ENCODE data around the gene PTGS1. TPM values are rescaled to one million over a fixed set of nuclear protein-coding genes. Genes with fewer than 3 reads are reported as not detected.

The PTGS1 gene
- total and polyA plus RNA-seq, 4 donors: 2.9 to 12.8 (median 5.0) TPM

GRCh38 chr9:122334916-122335315 is 35.9 kb upstream of the PTGS1 start:
- Histone ChIP-seq H3K36me3 (ENCODE audit: control insufficient read depth in 4 of 4, insufficient read depth in 4 of 4, low read length in 4 of 4) (no peaks in the 10 kb centered on the region), H3K9me3 (ENCODE audit: control insufficient read depth in 4 of 4, insufficient read depth in 3 of 4, low read length in 3 of 4) (no peaks in the 10 kb centered on the region), H3K4me3 (no peak overlapping the region), H3K4me1 (ENCODE audit: control insufficient read depth in 5 of 5, insufficient read depth in 5 of 5, low read length in 5 of 5) (peaks cover 0 to 17% (median 0%) of the 10 kb centered on the region in 5 donors), H3K27ac (ENCODE audit: low read depth in 1 of 2, low read length in 1 of 2) (no peak overlapping the region), H3K9ac (ENCODE audit: insufficient read depth in 1 of 2, low read length in 2 of 2) (no peak overlapping the region), H3K27me3 (ENCODE audit: control insufficient read depth in 3 of 3, insufficient read depth in 3 of 3, low read length in 2 of 3) (peaks cover 0 to 7% (median 6%) of the 10 kb centered on the region in 3 donors)
- 90 to 95% methylated on average over 4 of the region's 4 CpGs for WGBS, 2 donors
- no peak for TF ChIP-seq CTCF (IDR thresholded peaks at IDR 0.05; ENCODE audit: control extremely low read depth, extremely low read depth)
- no peak for DNase-seq
- ATAC-seq (ENCODE audit: insufficient read depth, low FRiP score): no peak

GRCh38 chr9:122336189-122336588 is 34.6 kb upstream of the PTGS1 start:
- DNase-seq: no peak
- no peak for TF ChIP-seq CTCF (IDR thresholded peaks at IDR 0.05; ENCODE audit: control extremely low read depth, extremely low read depth)
- WGBS, 2 donors: 91 to 92% methylated on average over 5 of the region's 5 CpGs
- no peak for ATAC-seq (ENCODE audit: insufficient read depth, low FRiP score)
- peaks cover 0 to 13% (median 0%) of the 10 kb centered on the region in 5 donors for H3K4me1 ChIP-seq (ENCODE audit: control insufficient read depth in 5 of 5, insufficient read depth in 5 of 5, low read length in 5 of 5)
- H3K9me3 ChIP-seq (ENCODE audit: control insufficient read depth in 4 of 4, insufficient read depth in 3 of 4, low read length in 3 of 4): no peaks in the 10 kb centered on the region
- H3K4me3 ChIP-seq: no peak overlapping the region
- H3K27ac ChIP-seq (ENCODE audit: low read depth in 1 of 2, low read length in 1 of 2): no peak overlapping the region
- H3K9ac ChIP-seq (ENCODE audit: insufficient read depth in 1 of 2, low read length in 2 of 2): no peak overlapping the region
- no peaks in the 10 kb centered on the region for H3K36me3 ChIP-seq (ENCODE audit: control insufficient read depth in 4 of 4, insufficient read depth in 4 of 4, low read length in 4 of 4)
- H3K27me3 ChIP-seq (ENCODE audit: control insufficient read depth in 3 of 3, insufficient read depth in 3 of 3, low read length in 2 of 3): peaks cover 0 to 7% (median 6%) of the 10 kb centered on the region in 3 donors

- H3K4me1 ChIP-seq (ENCODE audit: control insufficient read depth in 5 of 5, insufficient read depth in 5 of 5, low read length in 5 of 5): peaks cover 0 to 13% (median 0%) of the 10 kb centered on the region in 5 donors
- no peak overlapping the region for H3K4me3 ChIP-seq
- H3K9ac ChIP-seq (ENCODE audit: insufficient read depth in 1 of 2, low read length in 2 of 2): no peak overlapping the region
- H3K27me3 ChIP-seq (ENCODE audit: control insufficient read depth in 3 of 3, insufficient read depth in 3 of 3, low read length in 2 of 3): peaks cover 0 to 7% (median 6%) of the 10 kb centered on the region in 3 donors
- TF ChIP-seq CTCF (IDR thresholded peaks at IDR 0.05; ENCODE audit: control extremely low read depth, extremely low read depth): no peak
- 62 to 80% methylated on average over 26 of the region's 26 CpGs for WGBS, 2 donors
- no peak for DNase-seq
- no peaks in the 10 kb centered on the region for H3K36me3 ChIP-seq (ENCODE audit: control insufficient read depth in 4 of 4, insufficient read depth in 4 of 4, low read length in 4 of 4)
- no peak for ATAC-seq (ENCODE audit: insufficient read depth, low FRiP score)
- no peaks in the 10 kb centered on the region for H3K9me3 ChIP-seq (ENCODE audit: control insufficient read depth in 4 of 4, insufficient read depth in 3 of 4, low read length in 3 of 4)
- H3K27ac ChIP-seq (ENCODE audit: low read depth in 1 of 2, low read length in 1 of 2): no peak overlapping the region
These were observed 33.8 kb upstream of the PTGS1 start for GRCh38 chr9:122336866-122337555.
